Measurements from ENCODE around the gene GEMIN7. TPM values are rescaled to one million over a fixed set of nuclear protein-coding genes. Genes with fewer than 3 reads are reported as not detected.
A peak's percentile ranks its signal among the peaks of the same experiment; 100 is the strongest.

The GEMIN7 gene
- total RNA-seq, 1 experiment from 2014 or later: 35.5 TPM

GRCh38 chr19:45125975-45126493 is 47.0 kb downstream of the GEMIN7 start:
- POLR2A ChIA-PET (ENCODE audit: unreplicated experiment): no interaction called here

GRCh38 chr19:45126654-45127053 is 47.6 kb downstream of the GEMIN7 start:
- no peak for ATAC-seq

More at GRCh38 chr19:45125975-45126493, 47.0 kb downstream of the GEMIN7 start:
- Histone ChIP-seq H3K27ac (ENCODE audit: low read length) (no peak overlapping the region), H3K4me2 (ENCODE audit: low read length) (no peak overlapping the region), H3K9me2 (replicated peaks; ENCODE audit: low read length) (no peaks in the 10 kb centered on the region), H3K4me1 (ENCODE audit: insufficient read depth, low read length) (peaks cover 16% of the 10 kb centered on the region), H4K20me1 (ENCODE audit: low read length) (no peaks in the 10 kb centered on the region; the same call in none of the 2 replicates), H3K36me3 (ENCODE audit: low read depth, low read length) (no peaks in the 10 kb centered on the region), H3K4me3 (ENCODE audit: low read length) (no peak overlapping the region), H3K9me3 (ENCODE audit: low read length) (no peaks in the 10 kb centered on the region), H3K27me3 (ENCODE audit: low read length) (no peaks in the 10 kb centered on the region), H3F3A (ENCODE audit: low read length, unreplicated experiment) (peaks cover 4% of the 10 kb centered on the region), H2AFZ (ENCODE audit: low read length) (no peak overlapping the region), H3K79me2 (ENCODE audit: low read length) (peaks cover 48% of the 10 kb centered on the region), H3K9ac (ENCODE audit: low read length) (no peak overlapping the region)
- TF ChIP-seq CTCF (conservative IDR thresholded peaks at IDR 0.05; ENCODE audit: low read depth, low read length) (peak; percentile 76), EZH2phosphoT487 (IDR thresholded peaks at IDR 0.05; ENCODE audit: borderline replicate concordance, low read length) (no peak)
- intact Hi-C loops (cut with micrococcal nuclease): loop anchor here (5.0 kb wide), 1 partner anchor 34 kb away; the partner anchor contains the start of gene PPP1R37
- DNase-seq: peak; percentile 72
- no TSS peak for BruUV-seq (replicated peaks)
- peak; percentile 73 for ATAC-seq
- CTCF ChIA-PET: no interaction called here

More at GRCh38 chr19:45126654-45127053, 47.6 kb downstream of the GEMIN7 start:
- Histone ChIP-seq H3K9ac (ENCODE audit: low read length) (no peak overlapping the region), H3K9me3 (ENCODE audit: low read length) (no peaks in the 10 kb centered on the region), H3K4me2 (ENCODE audit: low read length) (no peak overlapping the region), H3K79me2 (ENCODE audit: low read length) (peaks cover 42% of the 10 kb centered on the region), H4K20me1 (ENCODE audit: low read length) (no peaks in the 10 kb centered on the region; the same call in none of the 2 replicates), H3K9me2 (replicated peaks; ENCODE audit: low read length) (no peaks in the 10 kb centered on the region), H3K4me1 (ENCODE audit: insufficient read depth, low read length) (peaks cover 16% of the 10 kb centered on the region), H2AFZ (ENCODE audit: low read length) (no peak overlapping the region), H3F3A (ENCODE audit: low read length, unreplicated experiment) (peaks cover 4% of the 10 kb centered on the region), H3K27me3 (ENCODE audit: low read length) (no peaks in the 10 kb centered on the region), H3K36me3 (ENCODE audit: low read depth, low read length) (no peaks in the 10 kb centered on the region), H3K27ac (ENCODE audit: low read length) (no peak overlapping the region), H3K4me3 (ENCODE audit: low read length) (no peak overlapping the region)
- DNase-seq: no peak
- intact Hi-C loops (cut with micrococcal nuclease): loop anchor here (5.0 kb wide), 1 partner anchor 34 kb away; the partner anchor contains the start of gene PPP1R37
- BruUV-seq (replicated peaks): no TSS peak
- ChIA-PET CTCF (no interaction called here), POLR2A (ENCODE audit: unreplicated experiment) (no interaction called here)
- TF ChIP-seq EZH2 (IDR thresholded peaks at IDR 0.05; ENCODE audit: low read length, unreplicated experiment) (no peak), EZH2phosphoT487 (IDR thresholded peaks at IDR 0.05; ENCODE audit: borderline replicate concordance, low read length) (no peak), CTCF (conservative IDR thresholded peaks at IDR 0.05; ENCODE audit: low read depth, low read length) (no peak)

Data from PC-3 (cell line).